Muscle layer of colon (tissue), 2 donors: ENCODE results near the gene BTBD9.

Experiments used
- H3K27ac ChIP-seq: one replicate; pipeline ENCODE4 v1.7.0; 2013; ENCODE audit warnings: low read depth, mild to moderate bottlenecking, low read length, moderate library complexity
- H3K27me3 ChIP-seq, 2 donors: one replicate each; pipeline ENCODE4 v1.7.0; 2013; ENCODE audit warnings: low read length in 2 of 2, mild to moderate bottlenecking in 2 of 2; ENCODE audit not compliant: insufficient read depth in 2 of 2, control insufficient read depth in 1 of 2
- H3K36me3 ChIP-seq: one replicate; pipeline ENCODE4 v1.7.0; 2013; ENCODE audit warnings: mild to moderate bottlenecking, low read length; ENCODE audit not compliant: insufficient read depth
- H3K4me1 ChIP-seq: one replicate; pipeline ENCODE4 v1.7.0; 2013; ENCODE audit warnings: mild to moderate bottlenecking, low read length; ENCODE audit not compliant: insufficient read depth
- H3K4me3 ChIP-seq, 2 donors: one replicate each; pipeline ENCODE4 v1.7.0; 2013; ENCODE audit warnings: low read length in 2 of 2, low read depth in 1 of 2, mild to moderate bottlenecking in 1 of 2, moderate library complexity in 1 of 2
- H3K9ac ChIP-seq: one replicate; pipeline ENCODE4 v1.7.0; 2013; ENCODE audit warnings: low read length
- H3K9me3 ChIP-seq: one replicate; pipeline ENCODE4 v1.7.0; 2013; ENCODE audit warnings: mild to moderate bottlenecking, low read length
- donor health status: abdominal sarcoma.
- donor health status: Adenocarcinoma of cecum.

The BTBD9 gene

DNA sequence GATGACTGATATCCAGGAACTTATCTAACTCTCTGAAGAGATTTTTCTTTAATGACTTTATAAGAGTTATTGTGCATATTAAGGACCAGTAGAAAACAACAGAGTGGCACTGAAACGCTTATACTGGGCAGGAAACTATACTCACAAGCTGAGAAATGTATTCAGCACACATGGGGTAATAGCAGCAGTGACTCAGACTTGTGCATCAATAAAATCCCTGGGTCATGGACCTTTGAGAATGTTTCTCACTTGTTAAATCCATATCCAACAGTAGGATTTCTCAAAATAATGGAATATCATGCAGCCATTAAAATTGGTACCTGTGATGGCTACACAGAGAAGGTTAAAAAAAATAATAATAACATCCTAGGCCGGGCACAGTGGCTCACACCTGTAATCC is 219.5 kb downstream of the BTBD9 start:
- Histone ChIP-seq H3K9me3 (no peaks in the 10 kb centered on the region), H3K27ac (no peak overlapping the region), H3K27me3 (no peaks in the 10 kb centered on the region), H3K9ac (no peak overlapping the region), H3K4me1 (peaks cover 5% of the 10 kb centered on the region), H3K4me3 (no peak overlapping the region), H3K36me3 (no peaks in the 10 kb centered on the region)

DNA sequence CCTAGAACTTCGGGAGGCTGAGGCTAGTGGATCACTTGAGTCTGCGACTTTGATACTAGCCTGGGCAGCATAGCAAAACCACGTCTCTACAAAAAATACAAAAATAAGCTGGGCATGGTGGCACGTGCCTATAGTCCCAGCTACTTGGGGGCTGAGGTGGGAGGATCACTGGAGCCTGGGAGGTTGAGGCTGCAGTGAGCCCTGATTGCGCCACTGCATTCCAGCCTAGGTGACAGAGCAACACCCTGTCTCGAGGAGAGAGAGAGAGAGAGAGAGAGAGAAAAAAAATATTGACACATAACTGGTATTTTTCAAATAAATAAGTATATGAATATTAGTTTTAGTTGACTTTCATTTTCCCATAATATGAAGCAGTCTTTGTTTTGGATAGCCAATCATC is 222.2 kb downstream of the BTBD9 start:
- Histone ChIP-seq H3K27me3 (no peaks in the 10 kb centered on the region), H3K9me3 (no peaks in the 10 kb centered on the region), H3K4me1 (peaks cover 5% of the 10 kb centered on the region), H3K9ac (no peak overlapping the region), H3K36me3 (no peaks in the 10 kb centered on the region), H3K27ac (no peak overlapping the region), H3K4me3 (no peak overlapping the region)

DNA sequence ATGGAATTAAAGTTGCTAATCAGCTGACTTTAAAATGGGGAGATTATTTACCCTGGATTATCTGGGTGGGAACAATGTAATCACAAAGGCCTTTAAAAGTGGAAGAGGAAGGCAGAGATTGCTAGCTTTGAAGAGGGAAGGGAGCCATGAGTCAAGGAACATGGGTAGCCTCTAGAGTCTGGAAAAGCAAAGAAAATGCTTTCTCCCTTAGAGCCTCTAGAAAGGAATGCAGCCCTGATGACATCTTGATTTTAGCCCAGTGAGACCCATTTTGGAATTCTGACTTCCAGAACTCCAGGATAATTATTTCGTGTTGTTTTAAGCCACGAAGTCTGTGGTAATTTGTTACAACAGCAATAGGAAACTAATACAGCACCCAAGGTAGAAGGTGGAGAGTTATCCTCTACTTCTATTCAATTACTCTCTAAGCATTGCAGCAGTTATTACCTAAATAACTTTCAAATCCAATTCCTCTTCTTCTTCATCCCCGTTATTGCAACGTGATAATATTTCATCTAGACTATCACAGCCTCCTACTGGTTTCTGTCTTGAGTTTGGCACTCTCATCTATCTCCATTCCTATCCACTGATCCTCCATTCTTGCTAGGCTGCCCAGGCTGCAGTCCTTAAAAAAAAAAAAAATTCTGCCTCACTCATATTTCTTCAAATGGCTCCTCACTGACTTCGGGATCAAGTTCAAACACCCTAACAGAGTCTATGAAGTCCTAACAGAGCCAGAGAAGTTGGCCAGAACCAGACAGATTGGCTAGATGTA is 224.3 kb downstream of the BTBD9 start:
- Histone ChIP-seq H3K9ac (no peak overlapping the region), H3K27me3 (no peaks in the 10 kb centered on the region), H3K36me3 (no peaks in the 10 kb centered on the region), H3K27ac (no peak overlapping the region), H3K4me1 (peaks cover 5% of the 10 kb centered on the region), H3K9me3 (no peaks in the 10 kb centered on the region), H3K4me3 (no peak overlapping the region)

DNA sequence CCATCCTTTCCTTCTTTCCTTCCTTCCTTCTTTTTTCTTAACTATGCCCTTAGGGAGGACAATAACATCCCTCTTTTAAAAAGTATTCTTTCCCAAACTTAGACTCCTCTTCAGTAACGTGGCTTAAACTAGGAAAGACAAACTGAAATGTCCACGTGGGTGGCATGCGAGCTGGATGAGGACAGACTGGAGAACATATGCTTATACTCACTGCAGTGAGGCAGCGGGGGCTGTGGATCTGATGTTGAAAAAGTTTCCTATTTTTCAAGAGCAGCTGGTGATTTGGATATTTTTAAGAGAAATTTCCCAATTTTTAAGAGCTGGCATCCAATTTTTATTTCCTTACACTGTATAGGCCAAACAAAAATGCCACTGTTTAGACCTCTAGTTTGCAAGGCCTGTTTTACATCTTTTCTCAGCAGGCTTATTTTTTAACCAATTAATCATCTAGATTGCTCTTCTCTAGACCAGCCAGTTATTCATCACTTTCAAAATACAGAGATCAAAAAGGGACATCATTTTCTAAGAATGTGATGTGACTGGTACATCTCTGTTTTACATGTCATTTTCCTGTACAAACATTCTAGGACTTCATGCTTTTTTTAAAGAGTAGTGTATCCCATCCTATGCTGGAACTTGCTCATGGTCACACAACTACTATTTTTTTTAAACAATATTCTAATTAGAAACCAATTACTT is 226.5 kb downstream of the BTBD9 start:
- no peaks in the 10 kb centered on the region for H3K36me3 ChIP-seq
- no peak overlapping the region for H3K9ac ChIP-seq
- H3K9me3 ChIP-seq = no peaks in the 10 kb centered on the region
- no peak overlapping the region for H3K4me3 ChIP-seq
- no peak overlapping the region for H3K27ac ChIP-seq
- H3K27me3 ChIP-seq = no peaks in the 10 kb centered on the region
- peaks cover 5% of the 10 kb centered on the region for H3K4me1 ChIP-seq

DNA sequence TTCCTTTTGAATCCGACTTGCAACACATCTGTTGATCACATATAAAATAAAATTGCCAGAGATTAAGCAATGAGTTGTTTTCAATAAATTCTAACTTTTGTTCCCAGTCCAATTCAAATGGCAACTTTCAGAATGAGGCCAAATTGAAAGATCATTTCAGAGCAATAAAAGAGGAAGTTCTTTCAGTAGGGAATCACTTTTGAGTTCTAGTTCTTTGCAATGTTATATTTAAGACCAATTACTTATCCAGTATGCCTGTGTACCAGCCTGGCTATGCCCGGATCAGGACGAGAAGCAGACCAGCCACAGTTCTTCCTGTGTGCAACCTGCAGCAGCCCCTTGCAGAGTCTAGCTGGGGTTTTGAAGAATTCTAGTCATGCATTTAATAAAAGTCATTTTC is 232.5 kb downstream of the BTBD9 start:
- H3K4me1 ChIP-seq = peaks cover 20% of the 10 kb centered on the region
- no peak overlapping the region for H3K27ac ChIP-seq
- H3K9ac ChIP-seq = no peak overlapping the region
- H3K4me3 ChIP-seq = no peak overlapping the region
- no peaks in the 10 kb centered on the region for H3K9me3 ChIP-seq
- H3K27me3 ChIP-seq = no peaks in the 10 kb centered on the region
- H3K36me3 ChIP-seq = no peaks in the 10 kb centered on the region

DNA sequence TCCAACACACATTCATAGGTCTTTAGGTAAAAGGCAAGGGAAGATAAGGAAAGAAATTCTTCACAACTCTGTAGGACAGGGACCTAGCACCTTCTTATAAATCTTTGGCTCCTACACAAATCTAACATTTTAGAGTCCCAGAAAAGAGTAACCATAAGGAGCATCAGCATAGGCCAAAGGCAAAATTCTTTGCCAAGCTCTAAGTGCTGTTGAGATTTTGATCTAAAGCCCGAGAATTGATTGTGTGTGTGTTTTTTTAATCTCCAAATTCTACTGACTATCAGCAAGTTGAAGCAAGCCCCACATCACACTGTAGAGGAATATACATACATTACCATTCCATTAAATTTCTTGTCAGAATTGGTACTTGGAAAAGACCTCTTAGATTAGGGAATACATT is 233.6 kb downstream of the BTBD9 start:
- H3K9ac ChIP-seq = no peak overlapping the region
- H3K9me3 ChIP-seq = no peaks in the 10 kb centered on the region
- no peaks in the 10 kb centered on the region for H3K27me3 ChIP-seq
- no peak overlapping the region for H3K4me3 ChIP-seq
- H3K4me1 ChIP-seq = peaks cover 20% of the 10 kb centered on the region
- H3K36me3 ChIP-seq = no peaks in the 10 kb centered on the region
- no peak overlapping the region for H3K27ac ChIP-seq

DNA sequence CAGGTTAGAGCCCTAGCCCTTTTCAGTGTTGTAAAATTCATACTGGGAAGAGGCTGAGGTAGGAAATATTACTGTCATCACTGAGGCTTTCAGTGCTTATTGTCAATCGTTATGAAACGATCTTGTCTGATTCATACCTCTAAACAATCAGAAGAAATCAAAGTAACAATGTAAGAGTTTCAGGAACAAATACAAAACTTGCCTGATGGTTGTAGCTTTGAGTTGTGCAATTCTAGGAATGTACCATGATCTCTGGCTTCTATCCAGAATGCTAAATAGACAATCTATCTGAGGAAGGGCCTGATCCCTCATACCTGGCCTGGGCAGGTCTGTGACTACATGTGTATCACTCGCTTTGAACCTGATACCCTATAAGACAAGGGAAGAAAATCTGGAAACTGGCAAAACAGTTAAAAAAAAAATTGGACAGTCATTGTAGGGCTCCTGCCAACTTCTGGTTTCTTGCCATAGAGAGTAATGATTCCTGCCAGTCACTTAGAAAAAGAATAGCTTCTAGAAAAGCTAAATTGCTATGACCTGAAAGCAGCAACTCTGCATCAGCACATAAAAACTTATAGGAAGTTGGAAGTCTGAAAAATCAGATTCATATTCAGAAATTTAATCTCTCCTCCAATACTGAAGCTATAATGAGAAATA is 234.7 kb downstream of the BTBD9 start:
- Histone ChIP-seq H3K36me3 (no peaks in the 10 kb centered on the region), H3K9ac (no peak overlapping the region), H3K9me3 (no peaks in the 10 kb centered on the region), H3K27me3 (no peaks in the 10 kb centered on the region), H3K4me3 (no peak overlapping the region), H3K27ac (no peak overlapping the region), H3K4me1 (peaks cover 20% of the 10 kb centered on the region)

DNA sequence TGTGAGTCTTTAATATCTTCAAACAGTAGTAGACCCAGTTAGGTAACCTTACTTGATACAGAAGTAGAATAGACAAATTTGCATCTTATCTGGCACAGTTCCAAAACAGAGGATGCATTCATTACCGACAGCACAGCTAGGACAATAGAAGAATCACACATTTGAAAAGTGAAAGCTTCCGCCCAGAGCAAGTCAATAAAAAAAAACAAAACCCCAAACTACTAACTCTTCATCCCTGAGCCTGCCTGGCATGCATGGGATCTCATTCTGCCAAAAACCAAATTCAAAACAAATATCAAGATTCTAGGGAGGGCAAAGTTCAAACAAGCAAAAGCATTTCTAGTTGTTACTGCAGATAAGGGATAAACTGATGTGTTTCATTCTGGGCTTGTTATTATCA is 235.4 kb downstream of the BTBD9 start:
- Histone ChIP-seq H3K27ac (no peak overlapping the region), H3K4me3 (no peak overlapping the region)

DNA sequence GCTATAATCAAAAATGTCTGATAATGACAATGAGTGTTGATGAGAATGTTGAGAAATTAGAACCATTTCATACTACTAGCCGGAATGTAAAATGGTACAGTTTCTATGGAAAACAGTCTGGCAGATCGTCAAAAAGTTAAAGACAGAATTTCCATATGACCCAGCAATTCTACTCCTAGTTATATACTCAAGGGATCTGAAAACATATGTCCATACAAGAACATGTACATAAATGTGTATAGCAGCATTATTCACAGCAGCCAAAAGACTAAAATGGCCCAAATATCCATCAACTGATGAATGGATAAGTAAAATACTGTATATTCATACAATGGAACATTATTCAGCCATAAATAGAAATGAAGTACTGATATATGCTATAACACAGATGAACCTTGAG is 236.2 kb downstream of the BTBD9 start:
- H3K27ac ChIP-seq = no peak overlapping the region
- no peaks in the 10 kb centered on the region for H3K36me3 ChIP-seq
- no peak overlapping the region for H3K4me3 ChIP-seq
- H3K9ac ChIP-seq = no peak overlapping the region
- no peaks in the 10 kb centered on the region for H3K27me3 ChIP-seq
- peaks cover 20% of the 10 kb centered on the region for H3K4me1 ChIP-seq
- H3K9me3 ChIP-seq = no peaks in the 10 kb centered on the region

More for the DNA sequence above, 235.4 kb downstream of the BTBD9 start:
- Histone ChIP-seq H3K9me3 (no peaks in the 10 kb centered on the region), H3K9ac (no peak overlapping the region), H3K36me3 (no peaks in the 10 kb centered on the region), H3K4me1 (peaks cover 20% of the 10 kb centered on the region), H3K27me3 (no peaks in the 10 kb centered on the region)

DNA sequence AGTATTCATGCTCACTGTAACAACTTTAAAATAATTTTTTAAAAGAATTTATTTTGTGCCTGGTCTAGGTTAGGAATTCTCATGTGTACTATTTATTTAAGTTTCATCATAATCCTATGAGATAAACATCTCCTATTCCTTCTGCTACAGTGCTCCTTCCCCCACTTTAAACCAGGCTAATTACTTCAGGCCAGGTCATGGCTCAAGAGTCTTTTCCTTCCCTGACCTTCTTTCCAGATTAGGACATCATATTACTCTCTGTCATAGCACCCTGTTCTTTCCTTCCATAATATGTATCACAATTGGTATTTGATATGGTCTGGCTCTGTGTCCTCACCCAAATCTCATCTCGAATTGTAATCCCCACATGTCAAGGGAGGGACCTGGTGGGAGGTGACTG is 239.0 kb downstream of the BTBD9 start:
- Histone ChIP-seq H3K9ac (no peak overlapping the region), H3K27me3 (no peaks in the 10 kb centered on the region), H3K4me3 (no peak overlapping the region), H3K9me3 (no peaks in the 10 kb centered on the region), H3K4me1 (peaks cover 16% of the 10 kb centered on the region), H3K36me3 (no peaks in the 10 kb centered on the region), H3K27ac (no peak overlapping the region)

DNA sequence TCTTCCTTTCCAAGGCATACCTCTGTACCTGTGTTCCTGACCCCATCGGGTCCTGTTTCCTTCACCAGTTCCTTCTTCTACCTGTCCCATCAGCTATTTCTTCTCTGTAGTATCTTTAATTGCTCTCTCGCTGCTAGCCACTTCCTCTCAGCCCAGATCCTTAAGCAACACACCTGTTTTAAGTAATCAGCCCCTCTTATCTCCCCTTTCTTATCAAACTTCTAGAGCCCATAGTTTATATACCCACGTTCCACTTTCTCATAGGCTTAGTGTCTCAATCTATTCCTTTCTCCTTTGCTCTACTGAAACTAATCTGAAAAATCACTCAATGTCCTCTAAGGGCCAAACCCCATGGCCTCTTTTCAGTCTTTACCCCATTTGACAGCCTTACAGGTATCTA is 239.6 kb downstream of the BTBD9 start:
- Histone ChIP-seq H3K9me3 (no peaks in the 10 kb centered on the region), H3K27ac (no peak overlapping the region), H3K4me1 (peaks cover 11% of the 10 kb centered on the region), H3K9ac (no peak overlapping the region), H3K27me3 (no peaks in the 10 kb centered on the region), H3K4me3 (no peak overlapping the region), H3K36me3 (no peaks in the 10 kb centered on the region)
